NCI-H1105 (cell line): Measurements from ENCODE around the gene SMYD3.
"Not testable (repeated sequence)": the region's sequence is repeated elsewhere in the genome, so short reads cannot be mapped to it uniquely, and the experiment has no call there.

ENCODE experiments used
- DNase-seq: peaks from one replicate; lab custom pipeline; 2025; lab: John Stamatoyannopoulos, UW

SMYD3 gene

GRCh38 chr1:245768596-245768995 lies 738.5 kb downstream of the SMYD3 start:
- DNase-seq, result no peak

GRCh38 chr1:245765230-245766000 lies 741.7 kb downstream of the SMYD3 start:
- no peak for DNase-seq

GRCh38 chr1:245763873-245764331 lies 743.2 kb downstream of the SMYD3 start:
- no peak for DNase-seq

- DNase-seq, result no peak
Measured at GRCh38 chr1:245762396-245762910, 744.6 kb downstream of the SMYD3 start.

- no peak for DNase-seq
Measured at GRCh38 chr1:245760301-245760700, 746.8 kb downstream of the SMYD3 start.

GRCh38 chr1:245754463-245754961 lies 752.6 kb downstream of the SMYD3 start:
- no peak for DNase-seq

- DNase-seq, result no peak
Measured at GRCh38 chr1:245753807-245754206, 753.3 kb downstream of the SMYD3 start.

- DNase-seq, result no peak
Measured at GRCh38 chr1:245752561-245752960, 754.5 kb downstream of the SMYD3 start.

GRCh38 chr1:245751726-245752470 lies 755.2 kb downstream of the SMYD3 start:
- DNase-seq, result no peak

- DNase-seq, result no peak
Measured at GRCh38 chr1:245751116-245751515, 756.0 kb downstream of the SMYD3 start.

- DNase-seq, result no peak
Measured at GRCh38 chr1:245750261-245750660, 756.8 kb downstream of the SMYD3 start.

GRCh38 chr1:245749053-245749452 lies 758.0 kb downstream of the SMYD3 start:
- DNase-seq, result no peak

- DNase-seq, result no peak
Measured at GRCh38 chr1:245748646-245749045, 758.4 kb downstream of the SMYD3 start.

- DNase-seq, result no peak
Measured at GRCh38 chr1:245748240-245748639, 758.8 kb downstream of the SMYD3 start.

GRCh38 chr1:245742896-245743295 lies 764.2 kb downstream of the SMYD3 start:
- no peak for DNase-seq

GRCh38 chr1:245740336-245740735 lies 766.7 kb downstream of the SMYD3 start:
- not testable (repeated sequence) for DNase-seq

- DNase-seq, result no peak
Measured at GRCh38 chr1:245730801-245731200, 776.3 kb downstream of the SMYD3 start.

GRCh38 chr1:245728035-245728434 lies 779.0 kb downstream of the SMYD3 start:
- DNase-seq, result not testable (repeated sequence)

- DNase-seq, result no peak
Measured at GRCh38 chr1:245721488-245721887, 785.6 kb downstream of the SMYD3 start.

- DNase-seq, result no peak
Measured at GRCh38 chr1:245718951-245719350, 788.1 kb downstream of the SMYD3 start.

GRCh38 chr1:245718123-245718522 lies 789.0 kb downstream of the SMYD3 start:
- DNase-seq, result no peak

GRCh38 chr1:245717611-245718010 lies 789.5 kb downstream of the SMYD3 start:
- no peak for DNase-seq

- no peak for DNase-seq
Measured at GRCh38 chr1:245716561-245716960, 790.5 kb downstream of the SMYD3 start.
